GM23248 (cell line): ENCODE data around the gene NOL3. TPM values are rescaled to one million over a fixed set of nuclear protein-coding genes. Genes with fewer than 3 reads are reported as not detected.

Experiments
- DNase-seq: peaks from one replicate; pipeline ENCODE4 v3.0.0-alpha.2; 2015
- H2AFZ ChIP-seq: fragments of 200-600 bp; sonication (generic); 2 replicates; pipeline ENCODE4 v1.6.1; 2016; ENCODE audit warnings: antibody characterized with exemption
- H3F3A ChIP-seq: fragments of 200-600 bp; sonication (generic); 2 replicates; pipeline ENCODE4 v1.6.1; 2016; ENCODE audit warnings: mild to moderate bottlenecking, antibody characterized with exemption, mixed run types; ENCODE audit not compliant: insufficient read depth
- H3K27ac ChIP-seq: fragments of 200-600 bp; sonication (generic); 2 replicates; pipeline ENCODE4 v1.5.1; 2016; ENCODE audit warnings: mild to moderate bottlenecking
- H3K27me3 ChIP-seq: fragments of 200-600 bp; sonication (generic); replicated peaks from 2 replicates; pipeline ENCODE4 v1.6.1; 2016; ENCODE audit warnings: mild to moderate bottlenecking; ENCODE audit not compliant: insufficient read depth
- H3K36me3 ChIP-seq: fragments of 200-600 bp; sonication (generic); 2 replicates; pipeline ENCODE4 v1.6.1; 2016; ENCODE audit warnings: low read depth, mild to moderate bottlenecking
- H3K4me1 ChIP-seq: fragments of 200-600 bp; sonication (generic); 2 replicates; pipeline ENCODE4 v1.6.1; 2016; ENCODE audit warnings: mild to moderate bottlenecking; ENCODE audit not compliant: insufficient read depth
- H3K4me2 ChIP-seq: fragments of 200-600 bp; sonication (generic); one replicate; pipeline ENCODE4 v1.6.1; 2016; ENCODE audit warnings: mild to moderate bottlenecking; ENCODE audit not compliant: unreplicated experiment
- H3K4me3 ChIP-seq: fragments of 200-600 bp; sonication (generic); 2 replicates; pipeline ENCODE4 v1.5.1; 2016; ENCODE audit warnings: mild to moderate bottlenecking
- H3K79me2 ChIP-seq: fragments of 200-600 bp; sonication (generic); 2 replicates; pipeline ENCODE4 v1.6.1; 2016; ENCODE audit warnings: mild to moderate bottlenecking; ENCODE audit not compliant: insufficient read depth
- H3K9ac ChIP-seq: fragments of 200-600 bp; sonication (generic); 2 replicates; pipeline ENCODE4 v1.6.1; 2016; ENCODE audit warnings: mild to moderate bottlenecking
- H3K9me2 ChIP-seq: fragments of 200-600 bp; sonication (generic); 2 replicates; pipeline ENCODE4 v1.6.1; 2016; ENCODE audit warnings: mixed run types, mild to moderate bottlenecking, moderate library complexity; ENCODE audit not compliant: insufficient read depth
- H3K9me3 ChIP-seq: fragments of 200-600 bp; sonication (generic); one replicate; pipeline ENCODE4 v1.6.1; 2017; ENCODE audit warnings: low read depth
- H4K20me1 ChIP-seq: fragments of 200-600 bp; sonication (generic); 2 replicates; pipeline ENCODE4 v1.6.0; 2016; ENCODE audit not compliant: insufficient read depth
- EZH2 ChIP-seq: fragments of 200-600 bp; sonication (generic); IDR thresholded peaks from 2 replicates; pipeline ENCODE4 v1.6.1; 2018; ENCODE audit warnings: antibody characterized with exemption, mild to moderate bottlenecking; ENCODE audit not compliant: insufficient read depth, poor library complexity, severe bottlenecking
- EZH2phosphoT487 ChIP-seq: fragments of 200-600 bp; sonication (generic); IDR thresholded peaks from 2 replicates; pipeline ENCODE4 v1.6.1; 2018; ENCODE audit warnings: antibody characterized with exemption, moderate library complexity, mild to moderate bottlenecking, low read depth; ENCODE audit not compliant: insufficient read depth
- WGBS, 2 experiments: methylation state at CpG; one replicate each; pipeline ENCODE4 v1.1.6; 2015 to 2017; ENCODE audit warnings: low lambda C conversion rate in 2 of 2, low coverage in 1 of 2; ENCODE audit errors: missing lambda C conversion rate in 2 of 2; 5-methylcytosine and 5-hydroxymethylcytosine counted together
- in situ Hi-C: fragments of 300-500 bp; cut with MboI; formaldehyde crosslinking; loops from 2 replicates; pipeline ENCODE4 v1.15.0; 2020
- polyA plus RNA-seq: library from polyadenylated mRNA; unstranded; fragments of >200 nt; fragmentation: Nextera tagmentation; extraction: Ambion mirVana; gene quantifications from 2 replicates; pipeline ENCODE4 v1.2.1, GENCODE V29; 2016
- total RNA-seq: library from RNA; depleted of rRNA; stranded (reverse); fragments of >200 nt; shearing (Covaris generic); gene quantifications from 2 replicates; pipeline ENCODE4 v1.2.3, GENCODE V29; 2014

The NOL3 gene
- total and polyA plus RNA-seq, 2 experiments from 2014 or later: 20.3 to 31.0 TPM

DNA sequence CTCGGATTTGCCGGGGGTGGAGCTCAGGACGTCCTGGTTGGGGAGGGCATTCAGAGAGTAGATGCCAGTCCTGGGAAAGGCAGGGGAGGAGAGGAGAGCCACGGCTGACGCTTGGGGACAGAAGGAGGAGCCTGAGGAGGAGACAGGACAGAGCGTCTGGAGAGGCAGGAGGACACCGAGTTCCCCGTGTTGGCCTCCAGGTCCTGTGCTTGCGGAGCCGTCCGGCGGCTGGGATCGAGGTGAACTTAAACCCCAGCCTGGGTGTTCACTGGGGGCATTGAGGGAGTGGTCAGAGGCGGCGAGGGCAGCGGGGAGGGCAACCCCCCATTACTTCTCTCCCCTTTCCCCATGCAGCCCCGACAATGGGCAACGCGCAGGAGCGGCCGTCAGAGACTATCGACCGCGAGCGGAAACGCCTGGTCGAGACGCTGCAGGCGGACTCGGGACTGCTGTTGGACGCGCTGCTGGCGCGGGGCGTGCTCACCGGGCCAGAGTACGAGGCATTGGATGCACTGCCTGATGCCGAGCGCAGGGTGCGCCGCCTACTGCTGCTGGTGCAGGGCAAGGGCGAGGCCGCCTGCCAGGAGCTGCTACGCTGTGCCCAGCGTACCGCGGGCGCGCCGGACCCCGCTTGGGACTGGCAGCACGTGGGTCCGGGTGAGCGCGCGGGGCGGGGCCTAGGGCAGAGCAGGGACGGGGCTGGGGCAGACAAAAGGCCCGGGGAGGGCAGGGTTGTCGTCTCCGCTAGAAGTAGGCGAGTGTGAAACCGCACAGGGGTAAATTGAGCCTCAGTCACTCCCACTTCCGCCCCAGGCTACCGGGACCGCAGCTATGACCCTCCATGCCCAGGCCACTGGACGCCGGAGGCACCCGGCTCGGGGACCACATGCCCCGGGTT is 3.7 kb downstream of the NOL3 start:
- in situ Hi-C loops: loop anchor here (25.0 kb wide), 1 partner anchor 212 kb away; the partner anchor contains the start of gene CES3
- peak overlapping the region; percentile 67 for H3K27ac ChIP-seq

GRCh38 chr16:67174706-67175231 is 4.4 kb downstream of the NOL3 start:
- H2AFZ ChIP-seq: peak overlapping the region; percentile 69; the same call in 1 of the 2 replicates
- H3K9me2 ChIP-seq: no peaks in the 10 kb centered on the region
- H3K9ac ChIP-seq: peak overlapping the region; percentile 73; the same call in 1 of the 2 replicates

More for the DNA sequence above, 3.7 kb downstream of the NOL3 start:
- H3K9me2 ChIP-seq: no peaks in the 10 kb centered on the region
- peak overlapping the region; percentile 76 for H3K4me3 ChIP-seq
- no peaks in the 10 kb centered on the region for H3K79me2 ChIP-seq
- H3K9ac ChIP-seq: peak overlapping the region; percentile 73
- peaks cover 26% of the 10 kb centered on the region for H3F3A ChIP-seq
- H3K4me2 ChIP-seq: peak overlapping the region; percentile 92
- 4 to 5% methylated on average over 46 to 66 of the region's 71 CpGs for WGBS, 2 experiments
- TF ChIP-seq EZH2phosphoT487: no peak
- no peaks in the 10 kb centered on the region for H4K20me1 ChIP-seq
- H3K4me1 ChIP-seq: 0 out of 2 replicates have a peak, but pooled peaks cover 9% of the 10 kb centered on the region
- H3K36me3 ChIP-seq: no peaks in the 10 kb centered on the region
- H3K9me3 ChIP-seq: no peaks in the 10 kb centered on the region
- peak overlapping the region; percentile 69 for H2AFZ ChIP-seq
- peak; percentile 92 for DNase-seq
- no peaks in the 10 kb centered on the region for H3K27me3 ChIP-seq

DNA sequence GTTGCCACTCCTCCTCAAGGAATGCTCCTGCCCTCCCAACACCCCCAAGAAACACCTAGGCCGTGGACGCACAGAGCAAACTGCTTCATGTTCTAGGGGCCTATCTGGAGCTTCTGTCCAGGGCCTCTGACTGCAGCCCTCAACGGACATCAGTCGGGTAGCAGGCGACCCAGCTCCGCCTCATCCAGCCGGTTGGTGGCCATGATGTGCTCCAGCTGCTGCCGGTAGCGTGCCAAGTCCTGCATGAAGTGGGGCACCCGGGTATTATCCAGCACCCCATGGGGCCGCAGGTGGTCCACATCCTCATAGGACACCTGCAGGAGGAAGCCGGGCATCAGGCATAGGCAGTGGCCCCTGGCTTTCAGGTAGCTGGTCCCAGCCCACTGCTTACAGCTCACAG is 6.3 kb downstream of the NOL3 start:
- Histone ChIP-seq H3K4me3 (no peak overlapping the region), H3K27me3 (no peaks in the 10 kb centered on the region), H3F3A (peaks cover 14% of the 10 kb centered on the region), H3K9me2 (no peaks in the 10 kb centered on the region), H3K27ac (no peak overlapping the region), H3K4me1 (peaks cover 15% of the 10 kb centered on the region), H4K20me1 (no peaks in the 10 kb centered on the region), H3K9ac (no peak overlapping the region), H3K9me3 (no peaks in the 10 kb centered on the region), H2AFZ (no peak overlapping the region), H3K4me2 (no peak overlapping the region), H3K79me2 (no peaks in the 10 kb centered on the region), H3K36me3 (no peaks in the 10 kb centered on the region)
- DNase-seq: no peak
- in situ Hi-C loops: no loop called here
- WGBS, 2 experiments: 92 to 95% methylated on average over 12 of the region's 12 CpGs
- TF ChIP-seq EZH2phosphoT487: no peak
- no peak for TF ChIP-seq EZH2

More at GRCh38 chr16:67174706-67175231, 4.4 kb downstream of the NOL3 start:
- peak overlapping the region; percentile 92 for H3K4me2 ChIP-seq
- peak overlapping the region; percentile 76 for H3K4me3 ChIP-seq
- 0 out of 2 replicates have a peak, but pooled peaks cover 9% of the 10 kb centered on the region for H3K4me1 ChIP-seq
- H3F3A ChIP-seq: peaks cover 25% of the 10 kb centered on the region
- H3K9me3 ChIP-seq: no peaks in the 10 kb centered on the region
- TF ChIP-seq EZH2 (no peak), EZH2phosphoT487 (no peak)
- no peak for DNase-seq
- in situ Hi-C loops: loop anchor here (25.0 kb wide), 1 partner anchor 212 kb away; the partner anchor contains the start of gene CES3
- H3K36me3 ChIP-seq: no peaks in the 10 kb centered on the region
- H3K79me2 ChIP-seq: no peaks in the 10 kb centered on the region
- no peaks in the 10 kb centered on the region for H3K27me3 ChIP-seq
- no peaks in the 10 kb centered on the region for H4K20me1 ChIP-seq
- WGBS, 2 experiments: 76 to 86% methylated on average over 31 of the region's 31 CpGs
- H3K27ac ChIP-seq: no peak overlapping the region

GRCh38 chr16:67177743-67178699 is 7.7 kb downstream of the NOL3 start:
- Histone ChIP-seq H3K4me3 (peak overlapping the region; percentile 56), H3K4me1 (peaks cover 28% of the 10 kb centered on the region), H3K27ac (no peak overlapping the region), H3K27me3 (no peaks in the 10 kb centered on the region), H3F3A (peaks cover 23% of the 10 kb centered on the region), H3K36me3 (no peaks in the 10 kb centered on the region), H3K4me2 (peak overlapping the region; percentile 63), H2AFZ (no peak overlapping the region), H4K20me1 (no peaks in the 10 kb centered on the region), H3K79me2 (peaks cover 9% of the 10 kb centered on the region), H3K9me3 (no peaks in the 10 kb centered on the region), H3K9ac (no peak overlapping the region; the same call in 1 of the 2 replicates), H3K9me2 (no peaks in the 10 kb centered on the region)
- no peak for TF ChIP-seq EZH2phosphoT487
- TF ChIP-seq EZH2: no peak
- whole genome bisulfite sequencing, 2 experiments: 8 to 11% methylated on average over 51 to 60 of the region's 73 CpGs
- DNase-seq: peak; percentile 85
- in situ Hi-C loops: no loop called here
